Activated CD4-positive, CD25-positive, alpha-beta regulatory T cell treated with anti-CD3 and anti-CD28 coated beads, Interleukin-2, amount 50 U/mL, for 16 hours (primary cell): ENCODE measurements around the gene CCDC154.
"Not testable (repeated sequence)": the region's sequence is repeated elsewhere in the genome, so short reads cannot be mapped to it uniquely, and the experiment has no call there.

Experiments
- DNase-seq: peaks from one replicate; pipeline ENCODE4 v3.0.0-alpha.2; 2020; ENCODE audit warnings: low read depth, low spot score

The CCDC154 gene

GRCh38 chr16:1474082-1474795 lies 29.9 kb upstream of the CCDC154 start:
- DNase-seq = no peak

- no peak for DNase-seq
These were observed 28.6 kb upstream of the CCDC154 start for GRCh38 chr16:1472974-1473373.

GRCh38 chr16:1471569-1472194 lies 27.3 kb upstream of the CCDC154 start:
- DNase-seq = no peak

GRCh38 chr16:1470481-1471251 lies 26.3 kb upstream of the CCDC154 start:
- no peak for DNase-seq

- no peak for DNase-seq
These were observed 25.4 kb upstream of the CCDC154 start for GRCh38 chr16:1469693-1470201.

- not testable (repeated sequence) for DNase-seq
These were observed 24.8 kb upstream of the CCDC154 start for GRCh38 chr16:1469141-1469540.

GRCh38 chr16:1468426-1468810 lies 24.1 kb upstream of the CCDC154 start:
- DNase-seq = no peak

- DNase-seq = no peak
These were observed 22.7 kb upstream of the CCDC154 start for GRCh38 chr16:1466968-1467521.

- no peak for DNase-seq
These were observed 21.7 kb upstream of the CCDC154 start for GRCh38 chr16:1466054-1466453.

- DNase-seq = no peak
These were observed 21.2 kb upstream of the CCDC154 start for GRCh38 chr16:1465567-1465915.

GRCh38 chr16:1464894-1465566 lies 20.7 kb upstream of the CCDC154 start:
- DNase-seq = no peak

- DNase-seq = no peak
These were observed 20.0 kb upstream of the CCDC154 start for GRCh38 chr16:1464196-1464893.

- DNase-seq = no peak
These were observed 16.8 kb upstream of the CCDC154 start for GRCh38 chr16:1461146-1461545.

GRCh38 chr16:1460602-1461138 lies 16.3 kb upstream of the CCDC154 start:
- no peak for DNase-seq

GRCh38 chr16:1459967-1460366 lies 15.6 kb upstream of the CCDC154 start:
- no peak for DNase-seq

GRCh38 chr16:1458977-1459341 lies 14.6 kb upstream of the CCDC154 start:
- DNase-seq = no peak

- DNase-seq = no peak
These were observed 14.1 kb upstream of the CCDC154 start for GRCh38 chr16:1458336-1458976.

GRCh38 chr16:1457489-1458245 lies 13.3 kb upstream of the CCDC154 start:
- no peak for DNase-seq

- DNase-seq = no peak
These were observed 12.6 kb upstream of the CCDC154 start for GRCh38 chr16:1456951-1457350.
